GM15510 (cell line): Measurements from ENCODE around the gene PDZD4.

Experiments used
- POLR2A ChIP-seq: IDR thresholded peaks from 3 replicates; pipeline ENCODE4 v1.6.1; 2011; ENCODE audit warnings: borderline replicate concordance; ENCODE audit not compliant: insufficient read length; ENCODE audit errors: extremely low read depth

PDZD4 gene

DNA sequence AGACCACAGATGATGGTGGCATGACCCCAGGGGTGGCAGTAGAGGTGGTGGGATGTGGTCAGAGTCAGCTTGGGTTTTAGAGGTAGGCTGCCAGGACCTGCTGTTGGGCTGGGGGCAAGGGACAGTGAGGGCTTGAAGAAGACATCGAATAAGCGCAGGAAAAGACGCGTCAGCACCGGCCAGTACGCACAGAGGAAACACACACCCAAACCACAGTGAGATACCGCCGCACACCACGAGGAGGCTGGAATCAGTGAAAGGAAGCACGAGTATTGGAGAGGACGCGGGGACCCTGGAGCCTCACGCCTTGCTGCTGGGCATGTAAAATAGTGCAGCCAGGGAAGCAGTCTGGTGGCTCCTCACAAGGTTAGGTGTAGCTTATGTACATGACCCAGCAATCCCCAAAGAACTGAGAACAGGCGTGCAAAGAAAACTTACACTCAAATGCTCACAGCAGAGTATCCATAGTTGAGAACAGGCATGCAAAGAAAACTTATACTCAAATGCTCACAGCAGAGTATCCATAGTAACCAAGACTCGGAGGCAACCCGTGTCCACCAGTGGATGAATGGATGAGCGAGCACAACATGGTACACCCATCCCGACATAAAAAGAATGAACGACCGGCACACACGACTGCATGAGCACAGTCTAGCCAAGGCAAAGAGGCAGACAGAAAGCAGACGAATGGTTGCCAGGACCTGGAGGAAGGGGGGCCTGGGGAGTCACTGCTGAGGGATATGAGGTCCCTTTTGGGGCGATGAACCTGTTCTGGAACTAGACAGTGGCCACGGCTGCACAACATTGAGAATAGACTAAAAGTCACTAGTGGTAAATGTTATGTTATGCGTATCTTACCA lies 13.3 kb downstream of the PDZD4 start:
- no peak for TF ChIP-seq POLR2A

DNA sequence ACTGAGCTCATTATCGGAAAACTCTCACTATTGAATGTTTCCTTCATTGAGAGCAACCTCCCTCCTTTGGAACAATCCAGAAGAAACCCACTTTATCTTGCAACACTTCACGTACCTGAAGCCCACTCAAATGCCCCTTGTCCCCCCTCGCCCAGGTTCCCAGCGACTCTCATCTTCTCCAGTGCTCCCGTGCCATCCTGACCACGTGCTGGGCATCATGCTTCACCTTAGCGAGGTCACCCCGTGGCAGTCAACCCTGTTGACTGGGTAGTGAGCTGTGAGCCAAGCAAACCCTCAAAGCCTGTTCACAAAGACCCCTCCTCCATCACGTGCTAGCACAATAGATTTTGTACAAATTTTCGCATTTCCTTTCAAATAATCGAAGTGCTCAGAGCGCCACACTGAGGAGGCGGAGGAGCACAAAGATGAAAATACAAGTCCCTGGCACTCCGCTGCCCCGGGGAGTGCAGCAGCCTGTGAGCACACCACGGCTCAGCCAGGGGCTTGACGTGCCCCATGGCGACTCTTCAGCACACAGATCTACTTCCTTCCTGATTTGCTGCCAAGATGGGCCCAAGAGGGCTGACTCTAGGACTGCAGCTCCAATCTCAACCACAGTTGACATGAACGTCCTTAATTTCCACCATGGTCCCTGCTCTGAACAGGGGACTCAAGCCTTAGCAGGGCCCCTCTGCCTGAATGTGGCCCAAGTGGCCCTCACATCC lies 15.6 kb downstream of the PDZD4 start:
- TF ChIP-seq POLR2A, result no peak

GRCh38 chrX:153813161-153813560 lies 17.2 kb downstream of the PDZD4 start:
- no peak for TF ChIP-seq POLR2A

DNA sequence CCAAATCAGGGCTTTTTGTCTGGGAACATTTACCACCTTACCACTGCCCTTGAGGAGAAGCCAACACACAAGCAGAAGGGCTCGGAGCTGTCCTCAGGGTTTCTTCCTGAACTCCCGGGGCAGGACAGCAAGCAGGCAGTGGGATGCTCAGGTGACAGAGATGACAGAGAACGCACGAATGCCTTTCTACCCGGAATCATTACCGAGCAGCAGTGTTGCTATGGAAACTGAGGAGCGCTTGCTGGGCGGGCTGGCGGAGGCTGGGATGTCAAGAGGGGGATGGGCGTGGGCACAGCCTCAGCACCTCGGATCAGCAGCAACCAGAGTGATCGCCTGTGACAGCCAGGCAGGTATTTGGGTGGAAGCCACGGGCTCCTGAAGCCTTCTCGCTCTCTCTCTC lies 18.1 kb downstream of the PDZD4 start:
- no peak for TF ChIP-seq POLR2A

DNA sequence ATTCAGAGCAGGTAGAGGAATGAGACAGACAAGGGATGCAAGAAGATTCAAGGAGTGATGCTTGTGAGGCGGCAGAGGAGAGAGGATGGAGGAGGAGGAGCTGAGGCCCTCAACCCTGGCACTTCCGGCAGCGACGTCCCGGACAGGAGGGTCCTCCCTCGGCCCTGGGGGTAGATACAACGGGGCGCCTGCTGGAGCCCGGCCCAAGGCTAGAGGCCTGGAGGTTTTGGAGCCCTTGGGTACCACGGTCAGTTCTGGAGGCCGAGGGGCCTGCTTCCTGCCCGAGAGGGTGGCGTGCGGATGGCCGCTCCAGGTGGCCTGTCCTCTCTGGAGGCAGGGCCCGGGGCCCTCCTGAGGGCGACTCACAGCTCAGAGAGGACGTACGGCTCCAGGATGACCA lies 22.4 kb downstream of the PDZD4 start:
- no peak for TF ChIP-seq POLR2A

DNA sequence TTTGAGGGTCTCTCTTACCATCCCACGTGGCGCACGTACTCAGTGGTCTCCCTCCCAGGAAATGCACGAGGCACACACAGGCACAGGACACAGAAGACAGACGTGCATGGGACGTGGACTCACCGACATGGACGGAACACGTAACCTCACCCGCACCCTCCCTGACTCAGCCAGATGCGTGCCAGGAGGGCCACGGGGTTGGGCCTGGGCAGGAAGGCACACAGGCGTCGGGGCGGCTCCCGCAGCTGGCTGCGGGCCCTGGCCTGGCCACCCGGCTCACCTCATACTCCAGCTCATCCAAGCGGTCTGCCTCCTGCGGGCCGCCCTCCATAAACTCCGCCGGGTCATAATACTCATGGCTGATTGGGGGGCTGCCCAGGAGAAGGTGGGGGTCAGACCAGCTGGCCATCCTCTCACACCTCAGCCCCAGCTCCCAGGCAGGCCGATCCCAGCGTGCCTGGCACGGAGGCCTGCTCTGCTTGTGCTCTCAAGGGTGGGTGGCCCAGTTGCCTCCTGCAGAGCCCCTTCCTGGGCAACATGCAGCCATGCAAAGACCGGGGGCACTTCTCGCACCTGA lies 23.3 kb downstream of the PDZD4 start:
- no peak for TF ChIP-seq POLR2A

- TF ChIP-seq POLR2A, result no peak
Measured at GRCh38 chrX:153805436-153805835, 24.9 kb downstream of the PDZD4 start.

DNA sequence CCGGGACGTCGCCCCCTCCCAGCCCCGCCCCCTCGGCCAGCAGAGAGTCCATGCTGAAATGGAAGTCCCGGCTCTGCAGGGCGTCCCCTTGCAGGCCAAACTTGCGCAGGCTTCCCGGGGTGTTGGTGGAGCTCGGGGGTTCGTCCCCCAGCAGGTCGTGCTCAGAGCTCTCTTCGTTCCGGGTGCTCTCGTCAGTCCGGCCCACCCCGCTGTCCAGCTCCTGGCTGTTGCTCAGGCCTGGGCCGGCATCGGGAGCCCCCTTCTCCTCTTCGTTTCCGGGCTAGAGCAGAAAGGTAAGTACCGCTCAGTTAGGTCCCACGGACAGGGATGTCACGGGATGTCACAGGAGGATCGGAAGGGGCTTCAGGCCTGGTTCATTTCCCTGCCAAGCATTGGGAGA lies 25.7 kb downstream of the PDZD4 start:
- TF ChIP-seq POLR2A, result no peak

- no peak for TF ChIP-seq POLR2A
Measured at GRCh38 chrX:153804100-153804595, 26.2 kb downstream of the PDZD4 start.

DNA sequence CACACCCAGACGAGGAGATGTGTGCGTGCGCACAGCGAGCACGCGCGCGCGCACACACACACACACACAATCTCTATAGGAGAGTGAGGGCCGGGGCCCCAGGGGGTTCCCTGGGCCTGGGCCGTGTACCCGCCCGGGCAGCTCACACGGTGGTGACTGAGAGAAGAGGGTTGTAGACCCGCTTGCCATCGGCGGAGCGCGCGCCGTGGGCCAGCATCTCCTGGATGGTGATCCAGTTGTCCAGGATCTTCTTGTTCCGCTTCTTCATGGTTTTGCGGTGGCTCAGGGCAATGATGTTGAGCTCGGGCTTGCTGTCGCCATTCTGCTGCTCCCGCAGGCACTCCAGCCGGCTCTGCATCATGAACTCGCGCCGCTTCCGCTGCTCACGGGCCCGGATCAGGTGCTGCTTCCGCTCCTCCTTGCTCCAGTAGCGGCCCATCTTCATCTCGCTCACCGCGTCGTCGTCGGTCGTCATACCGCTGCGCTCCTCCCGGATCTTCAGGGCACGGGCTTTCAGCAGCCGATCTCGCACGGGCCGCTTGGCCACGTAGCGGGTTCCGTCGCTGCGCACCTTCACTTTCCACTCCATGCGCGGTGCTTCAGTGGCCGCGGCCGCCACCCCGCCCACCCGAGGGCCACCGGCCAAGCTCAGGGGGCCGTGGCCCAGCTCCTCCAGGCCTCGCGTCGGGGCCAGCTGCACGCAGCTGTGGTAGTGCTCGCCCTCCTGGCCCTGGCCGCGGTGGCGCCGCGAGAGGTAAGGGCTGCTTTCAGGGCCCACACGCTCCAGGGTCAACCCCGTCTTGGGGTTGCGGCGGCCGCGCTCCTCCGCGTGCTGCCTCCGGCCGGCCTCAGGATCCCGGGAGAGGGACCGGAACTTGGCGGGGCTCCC lies 26.9 kb downstream of the PDZD4 start:
- TF ChIP-seq POLR2A, result no peak

- TF ChIP-seq POLR2A, result no peak
Measured at GRCh38 chrX:153802513-153803045, 27.8 kb downstream of the PDZD4 start.

GRCh38 chrX:153801669-153802068 lies 28.7 kb downstream of the PDZD4 start:
- no peak for TF ChIP-seq POLR2A

- no peak for TF ChIP-seq POLR2A
Measured at GRCh38 chrX:153800746-153801145, 29.6 kb downstream of the PDZD4 start.

- no peak for TF ChIP-seq POLR2A
Measured at GRCh38 chrX:153800177-153800722, 30.1 kb downstream of the PDZD4 start.
